MM.1S (cell line): Measurements from ENCODE around the gene RDH13.

Source experiments
- CTCF ChIP-seq: fragments of 300-600 bp; sonication (generic); IDR thresholded peaks from 2 replicates; pipeline ENCODE4 v1.5.1; 2016; ENCODE audit warnings: antibody characterized with exemption, low read length, mixed read lengths
- EZH2 ChIP-seq: fragments of 300-600 bp; sonication (generic); optimal IDR thresholded peaks from 2 replicates; pipeline ENCODE3; 2017; ENCODE audit warnings: low read depth, mild to moderate bottlenecking, antibody characterized with exemption, low read length, mixed read lengths

GRCh38 chr19:55080968-55081769, 18.2 kb upstream of the RDH13 start:
- TF ChIP-seq CTCF = no peak
- no peak for TF ChIP-seq EZH2
